Cortex of kidney (tissue), 1 donor: ENCODE data around the gene AKR1A1.
"Not testable (repeated sequence)": the region's sequence is repeated elsewhere in the genome, so short reads cannot be mapped to it uniquely, and the experiment has no call there.

Experiments
- DNase-seq: peaks from one replicate; lab custom pipeline; 2025; lab: John Stamatoyannopoulos, UW

Gene AKR1A1

GRCh38 chr1:45569962-45570581 is 19.4 kb downstream of the AKR1A1 start:
- DNase-seq = no peak

GRCh38 chr1:45570631-45571030 is 20.0 kb downstream of the AKR1A1 start:
- no peak for DNase-seq

- no peak for DNase-seq
Observed at GRCh38 chr1:45573231-45573804, 22.7 kb downstream of the AKR1A1 start.

- no peak for DNase-seq
Observed at GRCh38 chr1:45574105-45574626, 23.5 kb downstream of the AKR1A1 start.

GRCh38 chr1:45583264-45583665 is 32.6 kb downstream of the AKR1A1 start:
- DNase-seq = no peak

DNA sequence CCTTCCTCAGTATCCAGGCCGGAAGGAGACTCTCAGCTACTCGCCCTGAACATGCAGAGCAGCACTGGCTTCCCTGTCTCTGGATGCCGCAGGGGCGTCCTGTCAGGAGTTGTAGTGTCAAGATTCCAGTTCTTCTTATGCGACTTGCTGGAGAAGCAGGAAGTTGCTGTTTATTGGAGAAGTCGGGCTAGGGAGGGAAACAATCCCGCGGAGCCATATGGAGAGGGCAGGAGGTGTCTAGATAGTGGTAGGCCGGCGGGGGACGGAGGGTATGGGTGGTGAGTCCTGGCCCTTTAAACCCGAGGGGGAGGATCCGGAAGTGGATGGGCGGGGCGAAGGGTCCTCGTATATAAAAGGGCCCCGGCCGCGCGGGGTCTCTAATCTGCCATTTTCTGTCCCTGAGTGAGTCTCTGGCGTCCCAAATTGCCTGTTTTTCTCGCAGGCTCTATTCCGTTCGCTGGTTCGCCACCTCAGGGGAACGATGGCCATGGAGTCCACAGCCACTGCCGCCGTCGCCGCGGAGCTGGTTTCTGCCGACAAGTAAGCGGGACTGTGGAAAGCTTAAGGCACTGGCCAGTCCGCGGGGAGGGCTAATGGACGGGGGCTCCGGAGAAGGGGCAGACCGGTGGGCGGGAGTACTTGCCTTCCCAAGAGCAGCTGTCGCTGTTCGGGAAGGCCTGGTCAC is 33.2 kb downstream of the AKR1A1 start, which contains the start of gene NASP:
NASP (plus strand) TSS at position 376 of the 685 bp plus-strand sequence; CDS start at position 482, 106 bp downstream.
- DNase-seq = no peak

- no peak for DNase-seq
Observed at GRCh38 chr1:45584351-45585109, 33.9 kb downstream of the AKR1A1 start.

GRCh38 chr1:45585110-45585426 is 34.4 kb downstream of the AKR1A1 start:
- DNase-seq = no peak

DNA sequence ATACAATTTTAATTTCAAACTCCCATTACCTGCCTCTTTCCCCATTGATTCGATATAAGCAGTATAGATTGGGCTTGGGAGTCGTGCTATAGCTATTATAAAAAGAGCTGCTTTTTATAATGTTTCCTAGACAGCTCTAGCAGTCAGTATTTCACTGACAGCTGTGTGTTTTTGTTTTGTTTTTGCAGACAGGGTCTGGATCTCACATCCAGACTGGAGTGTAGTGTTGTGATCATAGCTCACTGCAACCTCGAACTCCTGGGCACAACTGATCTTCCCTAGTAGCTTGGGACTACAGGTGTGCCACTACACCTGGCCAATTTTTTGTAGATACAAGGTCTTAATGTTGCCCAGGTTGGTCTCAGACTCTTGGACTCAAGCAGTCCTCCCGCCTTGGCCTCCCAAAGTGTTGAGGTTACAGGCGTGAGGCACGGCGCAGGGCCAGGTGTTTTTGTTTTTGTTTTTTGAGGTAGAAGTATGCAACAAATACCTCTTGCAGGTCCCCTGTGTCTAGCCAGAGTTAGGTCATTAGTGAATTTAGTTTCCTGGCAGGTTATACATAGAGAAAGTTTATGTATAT is 35.0 kb downstream of the AKR1A1 start:
- DNase-seq = no peak

DNA sequence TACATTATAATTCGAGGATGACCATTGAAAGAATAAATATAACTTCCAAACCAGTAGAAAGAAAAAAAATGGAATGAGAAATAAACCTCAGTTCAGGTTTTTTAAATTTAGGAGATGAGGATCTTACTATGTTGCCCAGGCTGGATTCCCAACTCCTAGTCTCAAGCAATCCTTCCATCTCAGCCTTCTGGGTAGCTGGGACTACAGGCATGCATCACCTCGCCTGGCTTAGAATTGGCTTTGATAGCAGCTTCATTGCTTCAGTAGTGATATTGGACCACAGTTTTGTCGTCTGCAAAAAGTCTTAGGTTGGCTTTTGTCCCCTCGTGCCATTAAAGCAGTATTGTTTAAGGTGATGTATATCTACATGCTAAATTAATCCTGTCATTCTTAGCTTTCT is 36.1 kb downstream of the AKR1A1 start:
- DNase-seq = no peak

- no peak for DNase-seq
Observed at GRCh38 chr1:45589861-45590260, 39.2 kb downstream of the AKR1A1 start.

DNA sequence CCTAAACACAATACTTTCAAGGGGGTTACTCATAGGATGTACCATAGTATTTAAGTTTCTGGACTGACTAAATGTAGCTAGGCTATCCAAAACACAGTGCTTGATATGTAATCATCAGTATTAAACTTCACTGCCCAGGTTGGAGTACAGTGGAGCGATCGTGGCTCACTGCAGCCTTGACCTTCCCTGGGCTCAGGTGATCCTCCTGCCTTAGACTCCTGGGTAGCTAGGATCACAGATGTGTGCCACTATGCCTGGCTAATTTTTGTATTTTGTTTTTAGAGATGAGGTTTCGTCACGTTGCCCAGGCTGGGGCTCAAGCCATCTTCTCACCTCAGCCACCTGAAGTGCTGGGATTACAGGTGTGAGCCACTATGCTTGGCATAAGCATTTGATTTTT is 43.8 kb downstream of the AKR1A1 start:
- DNase-seq = no peak

DNA sequence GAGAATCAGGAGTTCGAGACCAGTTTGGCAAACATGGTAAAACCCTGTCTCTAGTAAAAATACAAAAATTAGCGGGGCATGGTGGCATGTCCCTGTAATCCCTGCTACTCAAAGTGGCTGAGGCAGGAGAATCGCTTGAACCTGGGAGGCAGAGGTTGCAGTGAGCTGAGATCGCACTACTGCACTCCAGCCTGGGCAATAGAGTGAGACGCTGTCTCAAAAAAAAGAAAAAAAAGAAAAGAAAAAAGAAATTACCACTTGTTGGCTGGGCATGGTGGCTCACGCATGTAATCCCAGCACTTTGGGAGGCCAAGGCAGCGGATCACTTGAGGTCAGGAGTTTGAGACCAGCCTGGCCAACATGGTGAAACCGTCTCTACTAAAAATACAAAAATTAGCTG is 46.1 kb downstream of the AKR1A1 start:
- DNase-seq = not testable (repeated sequence)

- DNase-seq = no peak
Observed at GRCh38 chr1:45604239-45604638, 53.6 kb downstream of the AKR1A1 start.

DNA sequence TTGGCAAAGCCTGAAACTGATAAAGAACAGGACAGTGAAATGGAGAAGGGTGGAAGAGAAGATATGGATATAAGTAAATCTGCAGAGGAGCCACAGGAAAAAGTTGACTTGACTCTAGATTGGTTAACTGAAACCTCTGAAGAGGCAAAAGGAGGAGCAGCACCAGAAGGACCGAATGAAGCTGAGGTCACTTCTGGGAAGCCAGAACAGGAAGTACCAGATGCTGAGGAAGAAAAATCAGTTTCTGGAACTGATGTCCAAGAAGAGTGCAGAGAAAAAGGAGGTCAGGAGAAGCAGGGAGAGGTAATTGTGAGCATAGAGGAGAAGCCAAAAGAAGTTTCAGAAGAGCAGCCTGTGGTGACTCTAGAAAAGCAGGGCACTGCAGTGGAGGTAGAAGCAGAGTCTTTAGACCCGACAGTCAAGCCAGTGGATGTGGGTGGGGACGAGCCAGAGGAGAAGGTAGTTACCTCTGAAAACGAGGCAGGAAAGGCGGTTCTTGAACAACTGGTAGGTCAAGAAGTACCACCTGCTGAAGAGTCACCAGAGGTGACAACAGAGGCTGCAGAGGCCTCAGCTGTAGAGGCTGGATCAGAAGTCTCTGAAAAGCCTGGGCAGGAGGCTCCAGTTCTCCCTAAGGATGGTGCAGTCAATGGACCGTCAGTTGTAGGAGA is 56.9 kb downstream of the AKR1A1 start:
- no peak for DNase-seq

DNA sequence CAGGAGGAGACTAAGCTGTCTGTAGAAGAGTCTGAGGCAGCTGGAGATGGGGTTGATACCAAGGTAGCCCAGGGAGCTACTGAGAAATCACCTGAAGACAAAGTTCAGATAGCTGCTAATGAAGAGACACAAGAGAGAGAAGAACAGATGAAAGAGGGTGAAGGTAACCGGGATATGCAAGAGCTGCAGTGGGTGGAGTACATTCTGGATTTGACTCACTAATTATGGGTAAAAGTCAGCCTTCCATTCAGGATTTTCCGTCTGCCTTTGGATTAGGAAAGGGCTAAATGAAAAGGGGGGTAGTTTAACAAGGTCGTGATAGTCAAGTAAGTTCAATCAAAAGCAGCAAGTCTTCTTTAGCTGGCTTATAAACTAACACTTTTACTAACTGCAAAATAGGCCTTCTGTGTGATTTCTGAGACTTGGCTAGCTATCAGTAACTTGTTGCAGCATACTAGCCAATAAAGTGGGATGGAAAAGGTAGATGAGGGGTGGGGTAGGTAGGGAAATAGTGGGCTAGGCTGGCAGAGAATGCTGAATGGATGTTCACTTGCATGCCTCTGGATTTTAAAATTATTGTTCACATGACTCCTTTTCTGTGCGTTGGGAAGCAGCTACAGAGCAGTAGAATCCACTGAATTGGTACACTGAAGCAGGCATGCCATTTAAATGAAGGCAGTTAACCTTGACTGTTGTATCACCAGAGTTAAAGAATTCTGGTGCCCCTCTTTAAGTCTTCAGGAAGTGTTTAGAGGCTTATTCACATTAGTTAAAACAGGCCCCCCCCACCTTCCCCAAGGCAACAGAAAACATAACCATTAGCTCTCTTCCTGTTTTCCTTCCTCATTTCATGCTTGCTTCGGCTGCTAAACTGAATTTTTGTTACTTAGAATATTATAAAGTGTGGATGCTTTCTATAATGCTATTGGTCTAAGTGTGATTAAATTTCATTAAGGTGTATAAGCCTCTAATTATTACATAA is 57.8 kb downstream of the AKR1A1 start:
- DNase-seq = no peak

GRCh38 chr1:45610589-45611226 is 60.1 kb downstream of the AKR1A1 start:
- no peak for DNase-seq

GRCh38 chr1:45612941-45613579 is 62.4 kb downstream of the AKR1A1 start:
- DNase-seq = no peak

GRCh38 chr1:45615885-45616284 is 65.3 kb downstream of the AKR1A1 start:
- no peak for DNase-seq
